Measurements from ENCODE around the gene ADK.

- TF ChIP-seq CTCF (IDR thresholded peaks at IDR 0.05) = no peak
- no peak for TF ChIP-seq POLR2A (IDR thresholded peaks at IDR 0.05)
These were observed 264.3 kb downstream of the ADK start for GRCh38 chr10:74415146-74415839.

Data from breast epithelium (tissue), 3 donors.